WERI-Rb-1 (cell line): Measurements from ENCODE around the gene CCDC187.
"Not testable (repeated sequence)": the region's sequence is repeated elsewhere in the genome, so short reads cannot be mapped to it uniquely, and the experiment has no call there.

ENCODE experiments used
- DNase-seq: peaks from one replicate; pipeline ENCODE4 v3.0.0-alpha.2; 2020
- H3K27ac ChIP-seq: fragments of 250-450 bp; sonication (Bioruptor Pico); 2 replicates; pipeline ENCODE4 v1.5.1; 2020; ENCODE audit warnings: mild to moderate bottlenecking, moderate library complexity
- H3K27me3 ChIP-seq: fragments of 250-450 bp; sonication (Bioruptor Pico); 2 replicates; pipeline ENCODE4 v1.5.1; 2021; ENCODE audit warnings: mild to moderate bottlenecking, low read depth, moderate library complexity; ENCODE audit not compliant: insufficient read depth, severe bottlenecking
- H3K36me3 ChIP-seq: fragments of 250-450 bp; sonication (Bioruptor Pico); 2 replicates; pipeline ENCODE4 v1.5.1; 2020; ENCODE audit warnings: mild to moderate bottlenecking, moderate library complexity
- H3K4me3 ChIP-seq: 2 replicates; pipeline ENCODE4 v1.5.1; 2011; ENCODE audit warnings: low read depth, mild to moderate bottlenecking, control low read depth, low read length
- H3K9me3 ChIP-seq: fragments of 250-450 bp; sonication (Bioruptor Pico); 2 replicates; pipeline ENCODE4 v1.5.1; 2021; ENCODE audit warnings: mild to moderate bottlenecking, moderate library complexity; ENCODE audit not compliant: severe bottlenecking
- TF ChIP-seq, protein P1 (sequence below): IDR thresholded peaks from 2 replicates; pipeline ENCODE4 v1.5.1; 2011; ENCODE audit warnings: low read depth, mild to moderate bottlenecking, control low read depth, inconsistent platforms, low read length

Gene CCDC187

DNA sequence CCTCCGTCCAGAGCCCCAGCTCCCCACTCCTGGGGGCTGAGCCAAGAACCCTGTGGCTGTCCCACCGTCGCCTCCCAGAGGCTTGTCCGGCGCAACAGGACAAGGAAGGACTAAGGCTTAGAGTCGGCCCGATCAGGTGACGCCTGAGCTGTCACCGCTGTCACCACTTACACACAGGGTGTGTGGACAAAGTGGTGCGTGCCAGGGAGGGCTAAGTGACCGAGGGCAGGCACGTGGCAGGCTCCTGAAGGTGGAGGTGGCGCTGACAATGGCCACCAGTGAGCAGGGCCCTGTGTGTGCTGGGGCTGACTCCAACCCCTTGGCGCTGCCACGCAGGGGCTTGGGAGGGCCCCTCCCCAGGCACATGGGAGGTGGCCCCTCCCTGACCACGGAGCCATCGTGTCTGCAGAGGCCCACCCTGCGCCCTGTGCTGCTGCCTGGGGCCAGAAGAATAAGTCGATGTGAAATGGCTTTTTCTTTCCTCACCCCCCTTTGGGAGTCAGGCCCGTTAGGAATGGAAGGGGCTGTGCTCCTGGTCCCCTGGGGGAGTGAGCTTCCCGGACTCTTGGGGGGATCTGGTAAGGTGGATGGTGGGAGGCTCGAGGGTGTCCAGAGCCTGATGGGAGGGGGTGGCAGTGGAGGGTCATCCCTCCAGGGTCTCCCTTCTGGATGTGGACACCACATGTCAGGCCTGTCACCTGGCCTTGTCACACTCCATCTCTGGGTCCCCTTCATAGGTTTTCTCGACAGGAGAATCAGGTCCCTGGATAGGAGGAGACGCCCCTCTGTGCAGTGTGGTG, 20.8 kb upstream of the CCDC187 start:
- H3K36me3 ChIP-seq, result peaks cover 5% of the 10 kb centered on the region
- H3K27ac ChIP-seq, result peak overlapping the region; percentile 39; the same call in 1 of the 2 replicates
- DNase-seq, result peak; percentile 81
- no peak overlapping the region for H3K4me3 ChIP-seq
- peaks cover 3% of the 10 kb centered on the region for H3K9me3 ChIP-seq
- H3K27me3 ChIP-seq, result no peaks in the 10 kb centered on the region
- TF ChIP-seq, protein P1, sequence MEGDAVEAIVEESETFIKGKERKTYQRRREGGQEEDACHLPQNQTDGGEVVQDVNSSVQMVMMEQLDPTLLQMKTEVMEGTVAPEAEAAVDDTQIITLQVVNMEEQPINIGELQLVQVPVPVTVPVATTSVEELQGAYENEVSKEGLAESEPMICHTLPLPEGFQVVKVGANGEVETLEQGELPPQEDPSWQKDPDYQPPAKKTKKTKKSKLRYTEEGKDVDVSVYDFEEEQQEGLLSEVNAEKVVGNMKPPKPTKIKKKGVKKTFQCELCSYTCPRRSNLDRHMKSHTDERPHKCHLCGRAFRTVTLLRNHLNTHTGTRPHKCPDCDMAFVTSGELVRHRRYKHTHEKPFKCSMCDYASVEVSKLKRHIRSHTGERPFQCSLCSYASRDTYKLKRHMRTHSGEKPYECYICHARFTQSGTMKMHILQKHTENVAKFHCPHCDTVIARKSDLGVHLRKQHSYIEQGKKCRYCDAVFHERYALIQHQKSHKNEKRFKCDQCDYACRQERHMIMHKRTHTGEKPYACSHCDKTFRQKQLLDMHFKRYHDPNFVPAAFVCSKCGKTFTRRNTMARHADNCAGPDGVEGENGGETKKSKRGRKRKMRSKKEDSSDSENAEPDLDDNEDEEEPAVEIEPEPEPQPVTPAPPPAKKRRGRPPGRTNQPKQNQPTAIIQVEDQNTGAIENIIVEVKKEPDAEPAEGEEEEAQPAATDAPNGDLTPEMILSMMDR, result peak; percentile 55

DNA sequence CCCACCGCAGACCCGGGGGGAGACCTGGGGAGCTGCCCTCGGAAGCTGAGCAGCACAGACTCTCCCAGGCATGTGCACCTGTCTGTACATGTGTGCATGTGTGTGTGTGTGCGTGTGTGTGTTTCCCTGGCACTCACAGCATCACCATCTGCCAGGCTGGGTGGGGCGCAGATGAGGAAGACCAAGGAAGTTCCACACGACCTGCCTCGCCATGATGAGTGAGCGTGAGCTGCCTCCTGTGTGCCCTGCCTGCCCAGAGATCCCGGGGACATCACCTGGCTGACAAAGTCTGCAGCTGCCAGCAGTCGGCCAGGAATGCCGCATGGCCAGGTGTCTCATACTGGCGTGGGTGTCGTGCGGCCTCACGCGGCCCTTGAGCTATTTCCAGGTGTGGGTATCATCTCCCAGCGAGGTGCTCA, 19.5 kb upstream of the CCDC187 start:
- no peak overlapping the region for H3K27ac ChIP-seq
- TF ChIP-seq, protein P1, result no peak
- H3K27me3 ChIP-seq, result no peaks in the 10 kb centered on the region
- H3K4me3 ChIP-seq, result no peak overlapping the region
- no peaks in the 10 kb centered on the region for H3K36me3 ChIP-seq
- DNase-seq, result no peak
- peaks cover 3% of the 10 kb centered on the region for H3K9me3 ChIP-seq

DNA sequence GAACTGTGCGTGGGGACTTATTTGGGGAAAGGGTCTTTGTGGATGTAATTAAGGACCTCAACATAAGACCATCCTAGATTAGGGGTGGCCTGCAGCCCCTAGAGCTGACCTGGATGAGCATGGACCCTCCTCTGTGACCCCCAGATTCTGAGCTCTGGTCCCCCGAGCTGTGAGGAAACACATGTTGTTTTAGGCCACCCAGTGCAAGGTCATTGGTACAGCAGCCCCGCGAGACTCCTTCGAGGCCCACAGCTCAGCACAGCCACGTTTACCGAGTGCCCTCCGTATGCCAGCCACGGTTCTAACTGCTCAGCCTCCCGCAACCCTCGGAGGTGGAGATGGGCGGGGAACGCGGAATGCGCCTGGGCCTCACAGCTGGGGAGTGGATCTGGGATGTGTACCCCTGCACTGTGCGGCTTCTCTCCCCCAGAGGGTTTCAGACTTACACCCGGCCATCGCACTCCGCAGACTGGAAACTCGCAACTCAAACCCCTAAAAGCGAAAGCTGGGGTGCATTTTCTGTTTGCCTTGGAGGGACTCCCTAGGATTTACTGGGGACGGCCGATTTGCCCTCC, 18.9 kb upstream of the CCDC187 start:
- DNase-seq, result no peak
- Histone ChIP-seq H3K27me3 (no peaks in the 10 kb centered on the region), H3K4me3 (no peak overlapping the region), H3K9me3 (peaks cover 3% of the 10 kb centered on the region), H3K36me3 (no peaks in the 10 kb centered on the region), H3K27ac (no peak overlapping the region)
- TF ChIP-seq, protein P1, result no peak

DNA sequence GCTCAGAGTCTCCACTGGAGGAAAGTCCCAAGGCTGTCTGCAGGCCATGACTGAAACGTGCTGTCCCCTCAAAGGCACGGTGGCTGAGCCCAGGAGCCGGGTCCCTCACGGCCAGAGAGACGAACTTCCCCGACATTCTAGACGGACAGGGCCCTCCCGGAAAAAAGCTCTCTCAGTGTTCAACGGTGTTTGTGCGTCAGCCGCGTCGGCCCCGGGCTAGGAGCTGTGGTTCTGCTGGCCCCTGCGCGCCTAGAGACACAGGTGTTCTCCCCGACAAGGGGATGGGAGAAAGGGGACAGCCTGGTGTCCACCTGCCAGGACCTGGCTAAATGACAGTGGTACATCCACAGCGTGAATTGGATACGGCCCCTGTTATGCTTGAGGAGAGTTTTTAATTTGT, 17.7 kb upstream of the CCDC187 start:
- no peak for DNase-seq
- TF ChIP-seq, protein P1, result no peak
- Histone ChIP-seq H3K9me3 (peaks cover 3% of the 10 kb centered on the region), H3K27ac (no peak overlapping the region), H3K36me3 (no peaks in the 10 kb centered on the region), H3K27me3 (no peaks in the 10 kb centered on the region), H3K4me3 (no peak overlapping the region)

DNA sequence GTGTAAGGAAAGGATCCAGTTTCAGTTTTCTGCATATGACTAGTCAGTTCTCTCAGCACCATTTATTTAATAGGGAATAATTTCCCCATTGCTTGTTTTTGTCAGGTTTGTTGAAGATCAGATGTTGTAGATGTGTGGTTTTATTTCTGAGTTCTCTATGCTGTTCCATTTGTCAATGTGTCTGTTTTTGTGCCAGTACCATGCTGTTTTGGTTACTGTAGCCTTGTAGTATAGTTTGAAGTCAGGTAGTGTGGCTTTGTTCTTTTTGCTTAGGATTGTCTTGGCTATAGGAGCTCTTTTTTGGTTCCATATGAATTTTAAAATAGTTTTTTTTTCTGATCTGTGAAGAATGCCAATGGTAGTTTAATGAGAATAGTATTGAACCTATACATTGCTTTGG, 17.1 kb upstream of the CCDC187 start:
- not testable (repeated sequence) for H3K27me3 ChIP-seq, H3K27ac ChIP-seq, DNase-seq, H3K9me3 ChIP-seq, H3K4me3 ChIP-seq, H3K36me3 ChIP-seq

DNA sequence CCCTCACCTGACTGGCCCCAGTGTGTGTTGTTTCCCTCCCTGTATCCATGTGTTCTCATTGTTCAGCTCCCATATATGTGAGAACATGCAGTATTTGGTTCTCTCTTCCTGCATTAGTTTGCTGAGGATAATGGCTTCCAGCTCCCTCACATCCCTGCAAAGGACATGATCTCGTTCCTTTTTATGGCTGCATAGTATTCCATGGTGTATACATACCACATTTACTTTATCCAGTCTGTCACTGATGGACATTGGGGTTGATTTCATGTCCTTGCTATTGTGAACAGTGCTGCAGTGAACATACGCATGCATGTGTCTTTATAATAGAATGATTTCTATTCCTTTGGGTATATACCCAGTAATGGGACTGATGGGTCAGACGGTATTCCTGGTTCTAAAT, 16.1 kb upstream of the CCDC187 start:
- DNase-seq, H3K36me3 ChIP-seq, H3K27me3 ChIP-seq, H3K27ac ChIP-seq, H3K4me3 ChIP-seq: not testable (repeated sequence)
- H3K9me3 ChIP-seq, result peaks cover 17% of the 10 kb centered on the region

DNA sequence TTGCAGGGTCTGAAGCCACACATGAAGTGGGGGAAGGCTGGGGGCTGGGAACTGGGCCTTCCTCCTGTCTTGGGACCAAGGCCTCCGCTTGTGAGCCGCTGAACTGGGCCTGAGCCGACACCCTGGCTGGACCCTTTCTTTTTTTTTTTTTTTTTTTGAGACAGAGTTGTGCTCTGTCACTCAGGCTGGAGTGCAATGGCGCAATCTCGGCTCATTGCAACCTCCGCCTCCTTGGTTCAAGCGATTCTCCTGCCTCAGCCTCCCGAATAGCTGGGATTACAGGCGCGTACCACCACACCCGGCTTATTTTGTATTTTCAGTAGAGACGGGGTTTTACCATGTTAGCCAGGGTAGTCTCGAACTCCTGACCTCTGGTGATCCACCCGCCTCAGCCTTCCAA, 15.3 kb upstream of the CCDC187 start:
- peaks cover 20% of the 10 kb centered on the region for H3K9me3 ChIP-seq
- DNase-seq, H3K27ac ChIP-seq, H3K27me3 ChIP-seq, H3K36me3 ChIP-seq, H3K4me3 ChIP-seq: not testable (repeated sequence)
